D721Med (cell line): ENCODE results near the gene STK17B.

ENCODE experiments used
- DNase-seq: peaks from one replicate; pipeline ENCODE4 v3.0.0; 2011; ENCODE audit warnings: low spot score; ENCODE audit not compliant: insufficient read length
- FAIRE-seq: peaks from 2 replicates; lab custom pipeline; 2011; peaks lifted over from hg19 to GRCh38; lab: Jason Lieb, UNC
- TF ChIP-seq, protein P1 (sequence below): IDR thresholded peaks from 2 replicates; pipeline ENCODE4 v1.5.1; 2012; ENCODE audit warnings: mild to moderate bottlenecking, control low read depth; ENCODE audit not compliant: insufficient read depth; ENCODE audit errors: missing control alignments

Gene STK17B

DNA sequence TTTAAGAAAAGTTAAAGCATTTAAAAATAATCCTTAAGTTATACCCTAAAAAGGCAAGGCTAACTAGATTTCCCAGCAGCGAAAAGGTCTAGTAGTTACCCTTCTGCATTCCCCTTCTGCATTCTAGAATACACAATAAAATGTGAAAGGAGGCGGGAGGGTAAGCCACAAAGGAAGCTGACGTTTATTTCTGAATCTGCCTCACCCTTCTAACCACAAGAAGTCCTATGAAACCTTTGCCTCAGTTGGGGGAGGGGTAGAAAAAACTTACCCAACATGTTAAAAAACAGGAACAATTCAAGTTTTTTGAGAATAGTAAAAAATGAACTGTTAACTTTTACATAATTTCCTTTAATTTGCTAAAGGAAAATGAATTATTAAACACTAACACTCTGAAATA, 11.3 kb downstream of the STK17B start:
- TF ChIP-seq, protein P1, sequence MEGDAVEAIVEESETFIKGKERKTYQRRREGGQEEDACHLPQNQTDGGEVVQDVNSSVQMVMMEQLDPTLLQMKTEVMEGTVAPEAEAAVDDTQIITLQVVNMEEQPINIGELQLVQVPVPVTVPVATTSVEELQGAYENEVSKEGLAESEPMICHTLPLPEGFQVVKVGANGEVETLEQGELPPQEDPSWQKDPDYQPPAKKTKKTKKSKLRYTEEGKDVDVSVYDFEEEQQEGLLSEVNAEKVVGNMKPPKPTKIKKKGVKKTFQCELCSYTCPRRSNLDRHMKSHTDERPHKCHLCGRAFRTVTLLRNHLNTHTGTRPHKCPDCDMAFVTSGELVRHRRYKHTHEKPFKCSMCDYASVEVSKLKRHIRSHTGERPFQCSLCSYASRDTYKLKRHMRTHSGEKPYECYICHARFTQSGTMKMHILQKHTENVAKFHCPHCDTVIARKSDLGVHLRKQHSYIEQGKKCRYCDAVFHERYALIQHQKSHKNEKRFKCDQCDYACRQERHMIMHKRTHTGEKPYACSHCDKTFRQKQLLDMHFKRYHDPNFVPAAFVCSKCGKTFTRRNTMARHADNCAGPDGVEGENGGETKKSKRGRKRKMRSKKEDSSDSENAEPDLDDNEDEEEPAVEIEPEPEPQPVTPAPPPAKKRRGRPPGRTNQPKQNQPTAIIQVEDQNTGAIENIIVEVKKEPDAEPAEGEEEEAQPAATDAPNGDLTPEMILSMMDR, result no peak
- DNase-seq (no peak), FAIRE-seq (no peak)

DNA sequence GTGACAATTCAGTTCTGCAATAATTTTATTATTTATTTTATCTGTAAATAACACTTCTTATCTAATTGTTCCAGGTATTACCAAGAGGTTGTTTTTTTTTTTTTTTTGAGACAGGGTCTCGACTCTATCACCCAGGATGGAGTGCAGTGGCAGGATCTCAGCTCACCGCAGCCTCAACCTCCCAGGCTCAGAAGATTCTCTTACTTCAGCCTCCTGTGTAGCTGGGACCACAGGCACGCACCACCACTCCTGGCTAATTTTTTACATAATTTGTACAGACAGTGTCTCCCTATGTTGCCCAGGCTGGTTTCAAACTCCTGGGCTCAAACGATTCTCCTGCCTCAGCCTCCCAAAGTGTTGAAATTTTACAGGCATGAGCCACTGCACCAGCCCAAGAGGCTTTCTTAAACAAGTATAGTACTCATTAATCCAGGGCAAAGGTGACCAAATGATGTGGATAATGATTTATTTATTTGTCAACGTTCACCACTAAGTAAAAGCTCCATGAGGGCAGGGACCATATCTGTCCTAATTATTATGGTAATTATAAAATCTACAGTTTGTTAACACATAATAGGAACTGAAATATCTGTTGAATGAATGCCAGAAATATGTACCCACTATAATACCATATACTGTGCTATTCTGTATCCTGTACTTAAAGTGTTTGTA, 12.0 kb downstream of the STK17B start:
- FAIRE-seq (no peak), DNase-seq (no peak)
- TF ChIP-seq, protein P1, result no peak

DNA sequence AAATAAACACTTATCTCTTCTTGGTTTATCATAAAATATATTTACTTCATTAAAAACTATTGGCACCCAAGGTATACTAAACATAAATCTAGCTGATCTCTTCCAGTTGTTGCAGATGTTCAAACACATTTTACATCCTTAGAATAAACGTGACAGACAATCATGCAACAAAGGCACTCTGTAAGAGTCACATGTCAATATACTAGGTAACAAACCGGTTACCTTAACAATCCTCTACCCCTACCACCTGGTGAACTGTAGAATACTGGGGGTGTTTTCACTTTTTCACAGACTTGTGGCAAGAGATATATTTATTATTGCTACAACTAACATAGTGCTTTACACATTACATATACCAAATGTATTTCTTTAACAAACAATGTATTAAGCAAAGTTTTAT, 15.8 kb downstream of the STK17B start:
- DNase-seq, result no peak
- FAIRE-seq, result no peak
- TF ChIP-seq, protein P1, result no peak

DNA sequence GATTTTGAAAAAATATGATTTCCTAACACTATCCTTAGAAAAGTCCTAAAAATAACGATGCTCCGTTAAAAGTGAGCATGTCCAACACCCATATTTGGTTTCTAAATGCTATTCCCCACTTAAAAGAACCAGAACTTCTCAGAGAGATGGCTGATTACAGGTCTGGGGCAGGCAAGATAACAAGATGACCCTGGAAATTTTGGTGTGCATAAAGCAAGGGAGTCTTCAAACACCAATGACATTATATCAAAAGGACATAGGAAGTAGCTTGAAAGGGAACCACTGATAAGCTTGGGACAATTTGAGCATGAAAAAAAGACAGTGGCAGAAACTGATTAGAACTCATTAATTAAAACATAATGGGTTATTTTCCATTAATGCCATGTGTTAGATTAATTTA, 17.9 kb downstream of the STK17B start:
- FAIRE-seq (no peak), DNase-seq (no peak)
- TF ChIP-seq, protein P1, result no peak

DNA sequence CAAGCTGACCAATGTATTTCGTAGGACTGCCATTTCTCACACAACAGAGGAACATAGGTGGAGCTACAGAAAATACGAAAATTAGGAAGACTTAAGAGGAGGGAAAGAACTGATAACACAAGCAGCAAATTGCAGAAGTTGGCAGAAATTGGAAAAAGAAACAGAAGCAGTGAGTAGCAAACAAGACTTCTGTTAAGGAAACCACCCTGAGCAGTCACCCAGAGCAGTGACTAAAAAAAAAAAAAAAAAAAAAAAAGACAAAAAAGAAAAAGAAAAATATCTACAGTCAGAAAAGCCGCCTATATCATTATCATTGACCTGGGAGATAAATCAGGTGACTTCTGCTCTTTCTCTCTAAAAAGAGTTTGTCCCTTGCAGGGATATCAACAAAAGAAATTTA, 21.4 kb downstream of the STK17B start:
- TF ChIP-seq, protein P1, result no peak
- FAIRE-seq, result no peak
- no peak for DNase-seq

DNA sequence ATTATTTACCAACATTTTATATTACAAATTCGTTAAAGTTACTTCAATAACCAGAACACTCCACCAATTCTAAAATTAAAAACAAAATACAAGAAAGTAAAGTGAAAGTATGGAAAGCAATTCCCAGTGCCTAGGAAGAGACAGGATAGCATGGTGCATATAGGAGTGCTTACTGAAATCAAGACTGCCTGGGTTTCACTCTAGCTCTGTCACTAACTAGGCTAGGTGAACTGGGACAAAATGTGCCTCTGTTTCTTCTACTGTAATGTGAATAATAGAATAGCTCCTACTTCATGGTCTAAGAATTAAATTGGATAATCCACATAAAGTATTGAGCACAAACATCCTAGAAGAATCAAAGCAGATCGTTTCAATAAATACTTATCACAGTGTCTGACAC, 22.6 kb downstream of the STK17B start:
- DNase-seq, result no peak
- FAIRE-seq, result no peak
- TF ChIP-seq, protein P1, result no peak

DNA sequence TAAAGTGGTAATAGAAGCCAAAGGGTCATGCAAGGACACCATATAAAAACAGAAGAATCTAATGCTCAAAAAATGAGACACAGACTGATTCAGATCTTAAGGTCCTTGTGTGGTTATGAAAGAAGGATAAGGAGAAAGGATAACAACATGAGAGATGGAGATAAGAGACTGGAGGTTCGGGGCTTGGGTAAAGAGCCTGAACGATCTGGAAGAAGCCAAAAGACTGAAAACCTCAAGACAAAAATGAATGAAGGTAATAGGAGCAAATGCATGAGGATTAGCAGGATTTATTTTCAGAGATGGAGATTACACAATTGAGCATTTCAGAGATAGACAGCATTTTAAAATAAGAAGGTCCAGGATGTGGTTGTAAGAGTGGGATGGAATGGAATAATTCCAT, 26.1 kb downstream of the STK17B start:
- no peak for FAIRE-seq
- DNase-seq, result no peak

More for the DNA sequence above, 26.1 kb downstream of the STK17B start:
- TF ChIP-seq, protein P1, result no peak
